Activated CD4-positive, alpha-beta T cell treated with anti-CD3 and anti-CD28 coated beads, Interleukin-2, amount 50 U/mL, for 48 hours (primary cell): ENCODE results near the gene SOWAHB.
"Not testable (repeated sequence)": the region's sequence is repeated elsewhere in the genome, so short reads cannot be mapped to it uniquely, and the experiment has no call there.

ENCODE experiments used
- DNase-seq, 2 experiments: peaks; one replicate each; pipeline ENCODE4 v3.0.0-alpha.2; 2020

SOWAHB gene

GRCh38 chr4:76894537-76895255 is 3.2 kb downstream of the SOWAHB start:
- no peak for DNase-seq

DNA sequence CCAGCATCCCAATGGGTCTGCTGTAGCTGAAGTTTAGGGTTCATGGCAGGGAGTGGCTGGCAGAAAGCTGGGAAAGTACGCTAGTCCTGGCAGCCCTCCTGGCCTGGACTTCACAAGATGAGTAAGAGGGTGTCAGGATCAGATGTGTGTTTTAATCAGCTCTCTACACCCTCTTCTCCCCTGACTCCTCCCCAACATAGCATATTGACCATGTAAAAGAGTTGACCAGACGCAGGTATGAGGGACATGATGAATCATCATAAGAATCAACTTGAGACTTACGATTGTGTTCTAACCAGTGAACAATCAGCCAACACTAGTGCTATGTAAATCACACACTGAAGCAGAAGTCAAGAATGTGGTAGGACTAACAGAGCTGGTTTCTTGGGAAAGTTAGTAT is 5.3 kb downstream of the SOWAHB start:
- DNase-seq = no peak

DNA sequence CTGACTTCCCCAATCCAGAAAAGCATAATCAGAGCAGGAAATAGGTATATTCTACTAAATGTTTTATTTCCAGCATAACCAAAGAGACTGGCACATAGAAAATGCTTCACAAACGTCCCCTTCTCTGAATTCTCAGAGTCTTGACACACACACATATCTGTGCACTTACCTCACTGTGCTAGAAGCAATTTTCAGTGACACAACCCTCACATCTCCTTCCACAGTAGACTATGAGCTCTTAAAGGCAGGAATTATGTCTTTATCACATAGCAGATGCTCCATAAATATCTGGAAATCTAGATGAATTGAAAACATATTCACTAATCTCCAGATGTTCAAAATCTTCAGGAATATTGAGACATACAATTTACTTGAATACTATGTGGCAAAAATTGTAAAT is 5.9 kb downstream of the SOWAHB start:
- no peak for DNase-seq

GRCh38 chr4:76886848-76887441 is 11.0 kb downstream of the SOWAHB start:
- no peak for DNase-seq

DNA sequence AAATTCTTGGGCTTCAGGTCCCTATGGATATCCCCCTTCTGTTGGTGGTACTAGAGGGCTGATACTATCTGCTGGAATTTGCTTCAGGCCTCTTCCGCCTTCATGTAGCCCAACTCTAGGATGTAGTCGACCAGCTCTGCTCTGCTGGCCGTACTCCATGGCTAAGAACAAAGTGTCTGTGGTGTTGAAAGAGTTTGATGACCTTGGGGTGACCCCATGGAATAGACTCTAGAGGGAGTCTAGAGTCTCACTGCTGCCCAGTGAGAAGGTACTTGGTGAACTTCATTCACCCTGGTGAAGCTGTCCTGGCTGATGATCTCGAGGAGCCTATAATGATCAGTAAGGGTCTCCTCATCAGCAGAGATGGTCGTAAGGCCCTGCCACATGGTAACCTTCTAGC is 11.7 kb downstream of the SOWAHB start:
- DNase-seq = no peak

- DNase-seq = no peak
Measured at GRCh38 chr4:76883147-76883546, 14.8 kb downstream of the SOWAHB start.

DNA sequence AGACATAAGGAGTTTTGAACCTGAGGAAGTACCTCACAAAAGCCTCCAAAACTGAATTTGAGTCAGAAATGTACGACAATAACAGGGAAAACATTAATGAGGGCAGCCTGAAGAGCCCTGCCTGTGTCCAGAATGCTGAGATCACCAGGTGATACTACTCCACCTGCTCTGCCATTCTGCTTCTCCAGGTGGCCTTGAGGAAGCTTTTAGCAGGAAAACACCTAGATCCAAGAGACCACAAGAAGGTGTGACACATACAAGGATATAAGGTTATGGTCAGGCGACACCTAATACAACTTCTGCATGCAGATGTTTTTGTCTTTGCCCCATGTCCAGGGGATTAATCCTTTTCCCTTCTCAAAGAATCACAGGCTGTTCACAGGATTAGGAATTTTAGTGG is 15.3 kb downstream of the SOWAHB start:
- no peak for DNase-seq

DNA sequence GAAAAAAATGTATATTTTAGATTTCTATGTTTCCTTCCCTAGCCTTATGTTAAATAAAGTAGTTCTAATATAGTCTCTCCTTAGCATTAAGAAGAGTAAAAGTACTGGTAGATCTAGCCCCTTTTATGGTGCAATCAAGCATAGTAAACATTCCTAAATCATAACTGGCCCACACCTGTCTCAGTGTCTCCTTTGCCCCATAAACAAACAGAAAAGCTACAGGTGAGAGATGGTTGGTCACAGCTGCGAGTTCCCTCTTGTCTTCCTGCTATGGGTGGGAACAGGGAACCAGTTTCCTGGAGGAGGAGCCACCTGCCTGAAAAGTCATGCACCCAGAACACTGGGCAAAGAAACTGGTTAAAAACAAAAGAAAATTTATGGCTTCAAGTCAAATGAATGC is 16.6 kb downstream of the SOWAHB start:
- no peak for DNase-seq

GRCh38 chr4:76879731-76880364 is 18.1 kb downstream of the SOWAHB start:
- no peak for DNase-seq

- not testable (repeated sequence) for DNase-seq
Measured at GRCh38 chr4:76878641-76879165, 19.2 kb downstream of the SOWAHB start.

DNA sequence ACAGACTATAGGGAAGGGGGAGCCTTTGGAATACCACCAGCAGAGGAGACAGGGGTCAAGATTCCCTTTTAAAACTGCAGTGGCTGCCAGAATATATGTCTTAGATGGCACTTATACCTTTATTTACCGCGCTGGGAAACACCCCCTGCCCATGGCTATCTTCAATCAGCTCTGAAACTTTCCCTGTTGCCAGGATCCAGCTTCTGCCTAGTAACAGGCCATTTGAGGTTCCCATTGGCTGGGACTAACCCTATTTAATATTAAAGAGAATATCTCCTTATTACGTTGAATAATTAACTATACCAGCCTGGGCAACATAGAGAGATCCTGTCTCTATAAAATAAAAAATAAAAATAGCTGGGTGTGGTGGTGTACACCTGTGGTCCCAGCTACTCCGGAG is 23.8 kb downstream of the SOWAHB start:
- no peak for DNase-seq

- no peak for DNase-seq
Measured at GRCh38 chr4:76873495-76873894, 24.4 kb downstream of the SOWAHB start.

DNA sequence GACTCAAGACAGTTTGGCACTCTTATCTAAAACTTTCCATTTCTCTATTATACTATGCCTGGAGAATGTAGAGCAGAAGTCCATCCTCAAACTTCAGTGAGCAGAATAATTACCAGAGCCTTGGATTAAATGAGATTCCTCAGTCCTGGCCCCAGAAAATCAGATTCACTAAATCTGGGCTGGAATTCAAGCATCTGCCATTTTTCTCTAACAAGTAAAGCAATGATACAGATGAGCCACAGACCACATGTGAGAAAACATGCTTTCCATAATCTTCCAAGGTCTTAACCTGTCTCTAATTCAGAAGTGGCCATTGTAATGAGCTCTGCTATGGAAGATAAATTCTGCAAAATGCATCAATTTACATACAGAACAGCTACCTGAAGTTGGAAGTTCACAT is 25.4 kb downstream of the SOWAHB start:
- no peak for DNase-seq

- DNase-seq = not testable (repeated sequence)
Measured at GRCh38 chr4:76868780-76869179, 29.2 kb downstream of the SOWAHB start.

DNA sequence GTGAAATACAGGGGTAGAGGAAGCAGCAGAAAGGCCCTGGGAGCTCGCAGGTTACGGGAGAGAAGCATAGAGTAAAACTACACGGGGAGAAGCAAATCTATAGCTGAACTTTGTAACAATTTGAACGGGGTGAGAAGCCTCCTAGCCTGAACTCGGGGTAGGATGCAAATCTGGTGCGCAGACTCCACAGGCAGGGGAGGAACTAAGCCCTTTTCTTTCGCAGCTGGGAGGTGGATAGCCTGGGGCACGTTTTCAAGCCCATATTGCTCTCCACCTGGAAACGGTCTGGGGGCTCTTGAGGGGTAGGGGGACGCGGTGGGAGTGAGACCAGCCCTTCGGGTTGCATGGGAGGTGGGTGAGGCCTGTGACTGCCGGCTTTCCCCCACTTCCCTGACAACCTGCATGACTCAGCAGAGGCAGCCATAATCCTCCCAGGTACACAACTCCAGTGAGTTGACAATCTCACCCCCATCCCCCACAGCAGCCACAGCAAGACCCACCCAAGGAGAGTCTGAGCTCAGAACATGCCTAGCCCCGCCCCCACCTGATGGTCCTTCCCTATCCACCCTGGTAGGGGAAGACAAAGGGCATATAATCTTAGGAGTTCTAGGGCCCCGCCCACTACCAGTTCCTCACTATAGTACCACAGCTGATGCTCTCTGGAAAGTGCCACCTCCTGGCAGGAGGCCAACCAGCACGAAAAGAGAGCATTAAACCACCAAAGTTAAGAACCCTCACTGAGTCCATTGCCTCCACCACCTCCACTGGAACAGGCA is 29.9 kb downstream of the SOWAHB start:
- DNase-seq = no peak

DNA sequence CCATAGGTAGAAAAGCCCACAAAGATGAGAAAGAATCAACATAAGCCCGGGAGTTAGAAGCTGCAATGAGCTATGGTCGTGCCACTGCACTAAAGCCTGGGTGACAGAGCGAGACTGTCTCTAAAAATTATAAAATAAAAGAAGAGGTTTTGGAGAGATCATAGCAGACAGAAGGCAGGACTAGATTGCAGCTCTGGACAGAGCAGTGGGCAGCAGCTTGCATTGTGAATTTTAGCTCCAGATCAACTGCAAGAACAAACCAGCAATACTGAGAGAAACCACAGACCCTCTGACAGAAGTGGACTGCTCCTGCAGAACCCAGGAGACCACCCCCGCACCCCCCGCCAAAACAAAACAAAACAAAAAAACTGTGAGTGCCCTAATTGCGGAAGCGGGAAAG is 30.6 kb downstream of the SOWAHB start:
- no peak for DNase-seq

- no peak for DNase-seq
Measured at GRCh38 chr4:76866641-76867040, 31.3 kb downstream of the SOWAHB start.

GRCh38 chr4:76858319-76858718 is 39.6 kb downstream of the SOWAHB start:
- DNase-seq = no peak

- no peak for DNase-seq
Measured at GRCh38 chr4:76857074-76857409, 40.9 kb downstream of the SOWAHB start.

DNA sequence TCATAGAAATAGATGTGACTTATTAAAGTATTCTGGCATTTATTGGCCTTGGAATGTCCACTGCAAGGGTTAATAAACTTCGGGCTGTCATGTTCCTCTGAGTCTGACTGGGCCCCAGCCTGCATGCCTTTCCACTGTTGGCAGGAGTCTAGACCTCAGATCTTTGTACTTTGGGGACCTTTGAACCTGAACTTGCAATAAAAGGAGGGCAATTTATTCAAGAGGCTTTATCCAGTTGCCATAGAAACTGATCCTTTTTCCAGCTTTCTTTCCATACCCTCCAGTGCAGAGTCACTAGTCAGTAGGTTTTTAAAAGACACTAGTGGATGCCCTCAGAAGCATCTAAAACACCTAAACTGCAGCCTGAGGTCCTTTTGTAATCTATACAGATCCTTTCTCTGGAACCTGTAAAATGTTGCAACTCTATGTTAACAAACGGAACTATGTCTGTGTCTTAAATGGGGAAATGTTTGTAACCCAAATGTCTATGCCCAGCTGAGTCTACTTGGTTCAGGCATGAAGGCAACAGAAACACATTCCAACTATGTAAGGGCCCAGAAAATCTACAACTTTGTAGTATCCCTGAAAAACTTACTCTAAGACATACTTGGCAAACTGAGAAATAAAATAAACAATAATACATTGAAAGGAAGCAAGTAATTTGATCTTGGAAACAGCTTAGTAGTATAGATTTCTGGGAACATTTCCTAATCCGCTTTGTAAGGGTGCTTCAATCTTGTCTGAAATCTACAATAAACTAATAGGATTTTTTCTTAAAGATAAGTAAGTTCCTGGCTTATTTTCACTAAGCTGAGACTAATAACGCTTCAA is 41.5 kb downstream of the SOWAHB start:
- DNase-seq = no peak

GRCh38 chr4:76854858-76855257 is 43.1 kb downstream of the SOWAHB start:
- DNase-seq = no peak

DNA sequence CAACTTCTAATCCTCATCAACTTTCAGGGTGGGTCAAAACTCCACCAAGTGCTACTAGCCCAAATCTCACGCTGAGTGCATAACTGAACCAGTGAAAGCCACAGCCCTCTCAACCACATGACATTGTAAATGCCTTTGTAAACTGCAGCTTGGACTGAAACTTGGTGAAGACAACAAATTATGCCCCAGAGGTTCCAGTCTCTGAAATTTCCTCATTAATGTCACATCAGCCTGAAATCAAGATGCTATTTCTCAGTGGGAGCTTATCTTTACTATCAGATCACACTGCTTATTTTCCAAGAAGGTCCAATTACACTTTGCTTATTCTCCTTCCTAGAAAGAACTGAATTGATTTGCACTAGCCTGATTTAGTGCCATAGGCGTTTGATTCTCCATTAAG is 46.6 kb downstream of the SOWAHB start:
- DNase-seq = no peak

- no peak for DNase-seq
Measured at GRCh38 chr4:76850010-76850441, 47.9 kb downstream of the SOWAHB start.
